Activated gamma-delta T cell treated with Interleukin-2 at 50 U/mL for 16 hours (primary cell): ENCODE data around the gene AGL.
"Not testable (repeated sequence)": the region's sequence is repeated elsewhere in the genome, so short reads cannot be mapped to it uniquely, and the experiment has no call there.

ENCODE experiments used
- DNase-seq: peaks from one replicate; pipeline ENCODE4 v3.0.0-alpha.2; 2020

The AGL gene

DNA sequence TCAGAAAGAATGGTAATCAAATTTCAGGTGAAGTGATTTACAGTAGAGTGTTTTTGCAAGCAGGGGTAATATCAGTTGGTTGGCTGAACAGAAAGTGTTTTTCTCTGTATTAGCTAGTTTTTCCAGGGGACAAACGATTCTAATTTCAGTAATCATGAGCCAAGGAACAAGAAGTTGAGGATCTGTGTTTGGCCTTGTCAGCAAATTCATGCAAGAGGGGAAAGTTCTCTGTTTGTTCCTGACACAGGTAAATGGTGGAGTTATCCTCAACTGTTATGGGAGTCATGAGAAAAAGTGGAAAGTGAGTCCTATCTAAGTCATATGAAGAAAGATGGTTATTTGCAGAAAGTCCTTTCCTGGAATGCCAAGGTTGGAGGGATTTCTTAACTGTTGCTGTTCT lies 95.0 kb downstream of the AGL start:
- no peak for DNase-seq

DNA sequence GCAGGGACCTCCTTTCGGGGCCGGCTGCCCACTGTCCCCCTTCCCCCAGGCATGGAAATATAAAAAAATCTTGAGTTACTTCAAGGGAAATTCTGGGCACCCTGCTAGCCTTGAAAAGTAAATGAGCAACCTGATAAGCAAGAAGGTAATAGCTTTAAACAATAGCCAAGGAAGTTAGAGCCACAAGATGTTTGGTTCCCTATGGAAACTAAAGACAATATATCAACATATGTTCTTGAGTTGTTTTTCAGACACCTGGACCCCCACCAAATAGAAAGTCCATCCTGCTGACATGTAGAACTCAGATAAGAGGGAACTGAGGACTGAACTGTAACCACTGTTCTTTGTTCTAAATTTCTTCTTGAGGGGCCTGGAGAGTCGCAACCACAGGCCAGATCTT lies 100.3 kb downstream of the AGL start:
- no peak for DNase-seq

DNA sequence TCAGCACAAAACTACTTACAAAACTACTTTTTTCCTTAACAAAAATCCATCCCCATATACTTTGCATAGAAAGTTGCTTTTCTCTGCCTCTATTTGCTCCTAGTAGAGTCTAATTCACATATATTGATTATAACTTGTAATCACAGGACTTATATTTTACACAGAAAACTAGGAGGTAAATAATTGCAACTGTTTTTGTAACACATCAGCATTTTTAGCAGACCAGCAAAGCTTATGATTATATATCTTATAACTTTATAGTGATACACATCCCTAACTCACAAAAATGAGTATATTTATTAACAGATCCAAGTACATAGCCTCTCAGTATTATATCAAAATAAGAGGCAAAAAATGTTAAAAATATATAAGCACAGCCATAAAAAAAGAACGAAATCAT lies 102.4 kb downstream of the AGL start:
- no peak for DNase-seq

DNA sequence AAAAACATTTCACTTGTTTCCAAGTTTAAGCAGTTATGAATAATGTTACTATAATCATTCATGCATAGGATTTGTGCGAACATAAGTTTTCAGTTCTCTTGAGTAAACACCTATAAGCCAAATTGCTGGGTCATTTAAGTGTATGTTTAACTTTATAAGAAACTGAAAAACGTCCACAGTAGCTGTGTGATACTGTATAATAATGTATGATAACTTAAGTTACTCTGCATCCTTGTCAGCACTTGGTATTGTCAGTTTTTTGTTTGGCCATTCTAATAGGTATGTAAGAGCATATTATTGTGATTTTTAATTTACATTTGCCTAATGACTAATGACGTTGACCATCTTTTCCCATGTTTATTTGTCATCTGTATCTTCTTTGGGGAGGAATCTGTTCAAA lies 105.2 kb downstream of the AGL start:
- no peak for DNase-seq

DNA sequence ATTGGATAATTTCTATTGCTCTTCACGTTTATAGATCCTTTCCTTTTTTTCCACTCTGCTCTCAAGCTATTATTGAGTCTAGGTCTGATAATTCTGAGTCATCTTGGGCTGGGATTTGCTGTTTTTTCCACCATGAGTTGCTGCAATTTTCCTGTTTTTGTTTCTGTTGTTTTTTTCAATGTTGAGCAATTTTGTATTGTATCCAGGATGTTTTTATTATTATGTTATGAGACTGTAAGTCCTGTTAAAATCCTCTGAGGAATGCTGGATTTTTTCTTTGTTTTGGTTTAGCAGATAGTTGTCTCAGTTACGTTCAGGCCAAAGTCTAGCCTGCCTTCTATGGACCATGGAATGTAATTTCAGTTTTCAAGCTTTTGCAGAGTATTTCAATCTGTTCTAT lies 106.6 kb downstream of the AGL start:
- no peak for DNase-seq

DNA sequence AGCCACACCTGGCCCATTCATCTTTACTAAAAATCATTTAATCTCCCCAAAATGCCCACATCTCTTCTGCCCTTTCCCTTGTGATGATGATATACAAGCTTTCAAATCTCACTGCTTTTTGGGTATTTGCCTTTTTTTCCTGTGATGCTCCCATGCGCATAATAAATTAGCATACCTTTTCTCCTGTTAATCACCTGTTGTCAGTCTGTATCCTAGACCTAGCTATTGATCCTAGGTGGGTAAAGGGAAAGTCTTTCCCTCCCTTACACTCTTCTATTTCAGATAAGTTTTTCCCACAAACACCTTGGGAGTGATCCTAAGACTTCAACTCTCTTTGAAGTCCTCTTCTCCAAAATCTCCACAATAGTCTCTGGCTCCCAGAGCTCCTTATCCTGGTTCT lies 107.7 kb downstream of the AGL start:
- no peak for DNase-seq

DNA sequence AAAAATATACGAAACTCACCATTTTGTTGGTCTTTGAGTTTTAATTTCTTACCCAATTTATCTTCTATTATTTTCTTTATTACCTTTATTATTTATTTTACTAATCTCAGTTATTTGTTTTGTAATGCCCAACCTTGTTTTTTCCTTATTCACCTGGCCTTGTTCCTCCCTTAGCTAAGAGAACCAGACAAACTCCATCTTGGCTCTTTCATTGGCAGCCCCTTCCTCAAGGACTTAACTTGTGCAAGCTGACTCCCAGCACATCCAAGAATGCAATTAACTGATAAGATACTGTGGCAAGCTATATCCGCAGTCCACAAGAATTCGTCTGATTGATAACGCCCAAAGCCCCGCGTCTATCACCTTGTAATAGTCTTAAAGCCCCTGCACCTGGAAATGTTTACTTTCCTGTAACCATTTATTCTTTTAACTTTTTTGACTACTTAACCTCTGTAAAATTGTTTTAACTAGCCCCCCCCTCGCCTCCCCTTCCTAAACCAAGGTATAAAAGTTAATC lies 109.1 kb downstream of the AGL start:
- not testable (repeated sequence) for DNase-seq

DNA sequence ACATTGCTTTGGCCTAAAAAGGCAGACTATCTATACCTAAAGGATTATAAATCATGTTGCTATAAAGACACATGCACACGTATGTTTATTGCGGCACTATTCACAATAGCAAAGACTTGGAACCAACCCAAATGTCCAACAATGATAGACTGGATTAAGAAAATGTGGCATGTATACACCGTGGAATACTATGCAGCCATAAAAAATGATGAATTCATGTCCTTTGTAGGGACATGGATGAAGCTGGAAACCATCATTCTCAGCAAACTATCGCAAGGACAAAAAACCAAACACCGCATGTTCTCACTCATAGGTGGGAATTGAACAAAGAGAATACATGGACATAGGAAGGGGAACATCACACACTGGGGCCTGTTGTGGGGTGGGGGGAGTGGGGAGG lies 110.1 kb downstream of the AGL start:
- not testable (repeated sequence) for DNase-seq

DNA sequence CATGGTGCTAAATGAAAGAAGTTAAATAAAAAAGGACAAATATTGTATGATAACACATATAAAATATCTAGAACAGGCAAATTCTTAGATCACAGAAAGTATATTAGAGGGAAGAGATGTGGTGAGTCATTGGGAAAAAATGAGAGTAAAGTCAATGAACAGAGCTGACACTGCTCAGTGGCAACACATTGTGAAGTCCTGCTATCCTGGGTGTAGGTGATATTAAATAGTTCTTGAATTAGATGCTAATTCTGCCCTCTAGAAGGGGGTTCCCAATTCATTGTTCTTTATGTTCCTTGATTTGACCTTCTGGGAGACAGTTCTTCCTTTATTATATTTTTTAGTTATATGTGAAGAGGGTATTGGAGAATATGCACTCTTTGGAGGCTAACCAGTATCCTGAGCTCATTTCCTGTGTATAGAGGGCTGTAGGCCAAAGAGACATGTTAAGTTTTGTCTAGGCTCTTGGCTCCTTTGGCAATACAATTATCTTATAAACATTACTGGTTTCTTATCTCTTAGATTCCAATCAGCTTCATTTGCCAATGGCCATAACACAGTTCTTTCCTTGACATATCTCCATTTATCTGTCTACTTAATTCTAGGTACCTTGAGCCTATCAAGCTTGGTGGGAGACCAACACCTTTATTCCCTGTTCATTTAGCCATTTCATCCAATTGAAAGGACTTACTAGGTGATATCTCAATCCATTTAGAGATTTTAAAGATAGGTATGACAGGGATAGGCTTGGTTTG lies 113.1 kb downstream of the AGL start:
- DNase-seq: no peak

DNA sequence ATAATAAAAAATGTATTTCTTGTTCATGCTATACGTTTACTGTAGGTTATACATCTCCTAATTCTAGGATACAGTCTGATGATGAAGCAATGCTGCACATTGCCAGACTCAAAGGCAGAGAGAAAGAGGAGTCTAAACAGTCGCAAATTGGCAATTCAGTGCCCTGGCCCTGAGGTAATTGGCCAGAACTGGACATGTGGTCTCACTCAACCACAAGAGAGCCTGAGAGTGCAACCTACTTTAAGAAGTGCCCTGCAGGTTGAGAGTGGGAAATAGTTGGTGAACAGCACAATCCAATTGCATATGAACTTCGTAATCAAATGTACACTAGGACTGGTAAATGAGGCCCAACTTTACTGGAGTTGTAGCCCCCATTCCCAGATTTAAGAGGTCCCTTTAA lies 114.6 kb downstream of the AGL start:
- no peak for DNase-seq

DNA sequence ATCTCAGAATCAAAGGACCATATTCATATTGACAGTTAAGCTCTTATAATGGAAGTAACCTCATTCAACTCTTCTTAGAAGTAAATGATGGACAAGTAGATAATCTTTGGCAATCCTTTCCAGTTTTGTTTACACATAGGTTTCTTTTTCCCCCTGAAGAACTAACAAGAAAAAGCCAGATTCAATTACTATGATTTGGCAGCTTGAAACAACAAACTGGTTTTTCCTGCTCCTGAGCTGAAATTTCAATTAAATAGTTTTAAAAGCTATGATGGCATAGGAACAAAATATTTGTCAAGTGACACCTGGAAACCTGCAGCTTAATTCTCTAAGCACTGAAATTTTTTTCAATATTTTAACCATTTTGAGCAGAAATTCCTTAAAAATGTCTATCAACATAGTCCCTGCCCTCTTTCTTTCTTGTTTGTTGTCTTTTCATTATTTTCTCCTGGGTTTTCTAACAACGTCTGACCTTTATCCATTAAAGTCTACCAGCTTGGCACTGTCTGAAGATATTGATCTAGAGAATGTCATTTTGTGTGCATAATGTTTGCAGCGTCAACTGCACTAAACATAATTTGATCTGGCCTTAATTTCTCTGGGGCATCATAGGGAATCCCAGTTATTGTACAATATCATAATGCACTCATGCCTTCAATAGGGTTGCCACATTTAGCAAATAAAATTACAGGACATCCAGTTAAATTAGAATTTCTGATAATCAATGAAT lies 115.7 kb downstream of the AGL start:
- DNase-seq: no peak

DNA sequence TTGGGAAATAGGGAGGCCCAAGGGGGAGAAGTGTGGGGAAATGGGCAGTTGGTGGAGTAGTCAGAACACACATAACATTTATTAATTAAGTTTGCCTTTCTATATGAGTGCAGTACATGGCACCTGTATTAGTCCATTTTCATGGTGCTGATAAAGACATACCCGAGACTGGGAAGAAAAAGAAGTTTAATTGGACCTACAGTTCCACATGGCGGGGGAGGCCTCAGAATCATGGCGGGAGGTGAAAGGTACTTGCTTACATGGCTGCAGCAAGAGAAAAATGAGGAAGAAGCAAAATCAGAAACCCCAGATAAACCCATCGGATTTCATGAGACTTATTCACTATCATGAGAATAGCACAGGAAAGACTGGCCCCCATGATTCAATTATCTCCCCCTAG lies 118.1 kb downstream of the AGL start:
- DNase-seq: no peak

DNA sequence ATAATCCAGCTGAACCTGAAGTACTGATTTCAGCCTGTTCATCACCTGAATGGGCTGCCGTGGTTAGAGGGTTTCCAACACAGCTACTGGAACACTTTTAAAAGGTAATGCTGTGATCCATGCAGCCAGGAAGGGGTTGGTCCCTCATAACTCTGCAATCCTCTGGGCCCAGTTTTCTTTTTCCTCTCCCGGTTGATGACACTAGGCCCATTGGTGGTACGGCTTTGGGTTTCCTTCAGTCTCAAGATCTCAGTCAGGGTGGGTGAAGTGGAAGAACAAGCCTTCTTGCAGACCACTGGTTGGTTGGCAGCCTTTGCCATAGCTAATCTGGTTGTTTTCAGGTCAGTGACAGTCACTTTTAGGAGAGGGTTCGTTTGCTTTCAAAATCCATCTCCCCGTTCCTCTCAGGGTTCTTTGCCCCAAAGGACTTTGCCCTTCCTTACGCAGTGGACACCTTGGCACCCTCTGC lies 119.1 kb downstream of the AGL start:
- no peak for DNase-seq

DNA sequence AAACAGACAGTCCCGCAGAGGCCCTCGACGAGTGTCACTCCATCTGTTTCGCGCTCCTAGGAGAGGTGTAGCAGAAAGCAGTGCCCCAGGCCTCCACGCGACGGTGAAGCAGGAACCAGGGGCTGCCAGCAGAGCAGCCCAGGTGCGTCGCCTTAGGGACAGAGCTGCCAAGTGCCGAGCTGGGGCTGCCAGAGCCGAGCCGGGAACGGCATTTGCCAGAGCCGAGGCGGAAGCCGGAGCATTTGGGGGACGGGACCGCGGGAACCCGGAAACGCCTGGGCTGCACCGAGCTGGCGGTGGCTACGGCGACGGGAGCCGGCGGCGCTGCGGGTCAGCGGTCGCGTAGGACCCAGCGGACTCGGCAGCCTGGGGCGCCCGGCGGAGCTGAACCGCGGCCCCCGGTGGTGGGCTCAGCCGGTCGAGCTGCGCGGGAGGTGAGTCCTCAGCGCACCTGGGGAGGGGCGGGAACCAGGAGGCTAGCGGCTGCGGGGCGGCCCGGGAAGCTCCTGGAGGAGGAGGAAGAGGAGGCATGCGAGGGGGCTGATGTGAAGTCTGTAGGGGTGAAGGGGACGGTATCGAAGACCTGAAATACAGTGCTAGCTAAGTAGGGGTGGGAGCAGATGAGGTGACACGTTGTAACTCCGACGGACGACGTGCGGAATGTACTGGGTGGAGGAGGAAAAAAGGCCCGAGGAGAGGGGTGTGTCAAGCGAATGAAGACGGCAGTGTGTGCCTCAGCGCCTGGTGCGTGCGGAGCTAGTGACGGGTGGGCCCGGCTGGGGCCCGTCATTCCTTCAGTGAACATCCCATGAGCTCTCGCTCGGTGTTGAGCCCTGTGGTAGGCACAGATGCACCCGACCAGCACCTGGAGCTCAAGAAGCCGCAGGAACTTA lies 119.8 kb downstream of the AGL start, which contains the start of gene SLC35A3:
TSS of gene SLC35A3 (plus strand) at position 268 of the 893 bp plus-strand sequence. CDS start 23,559 bp downstream, outside the sequence.
- DNase-seq: peak; percentile 71

DNA sequence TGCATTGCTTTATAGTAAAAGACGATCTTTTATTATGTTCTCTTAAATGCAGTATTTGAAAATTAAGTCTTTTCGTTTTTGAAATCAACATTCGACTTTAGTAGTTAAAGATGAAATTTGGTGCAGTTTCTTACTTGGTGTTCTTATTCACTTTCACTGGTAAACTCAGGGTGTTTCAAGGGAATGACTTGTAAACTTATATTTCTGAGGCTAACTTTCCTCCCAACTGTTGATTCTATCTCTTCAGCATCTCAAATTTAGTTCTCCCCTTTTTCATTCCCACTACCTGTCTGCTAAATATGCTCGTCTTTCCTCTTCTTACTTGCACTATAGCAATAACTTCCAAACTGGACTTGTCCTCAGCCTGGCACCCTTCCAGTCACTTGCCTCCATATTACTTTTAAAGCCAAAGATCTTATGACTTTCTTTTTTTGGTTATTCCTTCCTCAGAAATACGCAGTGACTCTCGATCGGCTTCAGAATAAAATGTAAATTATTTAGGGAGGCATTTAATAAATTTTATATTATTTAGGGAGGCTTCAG lies 120.6 kb downstream of the AGL start:
- no peak for DNase-seq

DNA sequence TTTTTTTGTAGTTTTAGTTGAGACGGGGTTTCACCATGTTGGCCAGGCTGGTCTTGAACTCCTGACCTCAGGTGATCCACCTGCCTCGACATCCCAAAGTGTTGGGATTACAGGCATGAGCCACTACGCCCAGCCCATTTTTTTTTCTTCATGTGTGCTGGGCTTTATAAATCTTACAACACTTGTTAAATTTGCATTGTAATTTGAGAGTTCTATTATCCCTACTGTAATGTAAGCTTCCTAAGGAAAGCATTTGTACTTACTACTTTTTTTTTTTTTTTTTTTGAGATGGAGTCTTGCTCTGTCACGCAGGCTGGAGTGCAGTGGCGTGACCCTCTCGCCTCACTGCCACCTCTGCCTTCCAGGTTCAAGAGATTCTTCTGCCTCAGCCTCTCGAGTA lies 121.9 kb downstream of the AGL start:
- not testable (repeated sequence) for DNase-seq
